Parathyroid adenoma (tissue), 2 donors: ENCODE measurements around the gene PAEP.
"Not testable (repeated sequence)": the region's sequence is repeated elsewhere in the genome, so short reads cannot be mapped to it uniquely, and the experiment has no call there.

Experiments
- H2AFZ ChIP-seq: fragments of 300-600 bp; sonication (generic); one replicate; pipeline ENCODE4 v1.7.0; 2017; ENCODE audit warnings: antibody characterized with exemption, mild to moderate bottlenecking
- H3K27ac ChIP-seq: fragments of 300-600 bp; sonication (generic); one replicate; pipeline ENCODE4 v1.7.0; 2017
- H3K27me3 ChIP-seq: fragments of 300-600 bp; sonication (generic); one replicate; pipeline ENCODE4 v1.7.0; 2017; ENCODE audit warnings: low read length; ENCODE audit not compliant: control insufficient read depth, insufficient read depth
- H3K36me3 ChIP-seq: fragments of 300-600 bp; sonication (generic); one replicate; pipeline ENCODE4 v1.7.0; 2017; ENCODE audit warnings: low read length; ENCODE audit not compliant: control insufficient read depth, insufficient read depth
- H3K4me1 ChIP-seq: fragments of 300-600 bp; sonication (generic); one replicate; pipeline ENCODE4 v1.7.0; 2017; ENCODE audit warnings: control low read depth
- H3K4me2 ChIP-seq: fragments of 300-600 bp; sonication (generic); one replicate; pipeline ENCODE4 v1.7.0; 2017; ENCODE audit warnings: low read length
- H3K4me3 ChIP-seq: fragments of 300-600 bp; sonication (generic); one replicate; pipeline ENCODE4 v1.7.0; 2017; ENCODE audit warnings: low read depth, low read length
- H3K79me2 ChIP-seq: fragments of 300-600 bp; sonication (generic); one replicate; pipeline ENCODE4 v1.7.0; 2017; ENCODE audit warnings: control low read depth
- H3K9ac ChIP-seq: fragments of 300-600 bp; sonication (generic); one replicate; pipeline ENCODE4 v1.7.0; 2017; ENCODE audit warnings: mild to moderate bottlenecking
- H3K9me3 ChIP-seq: fragments of 300-600 bp; sonication (generic); one replicate; pipeline ENCODE4 v1.7.0; 2017; ENCODE audit warnings: low read length; ENCODE audit not compliant: control insufficient read depth
- CTCF ChIP-seq: fragments of 300-600 bp; sonication (generic); IDR thresholded peaks from one replicate; pipeline ENCODE4 v1.7.0; 2017; ENCODE audit warnings: antibody characterized with exemption, mild to moderate bottlenecking
- donor health status: primary hyperparathyroidism.

PAEP gene

DNA sequence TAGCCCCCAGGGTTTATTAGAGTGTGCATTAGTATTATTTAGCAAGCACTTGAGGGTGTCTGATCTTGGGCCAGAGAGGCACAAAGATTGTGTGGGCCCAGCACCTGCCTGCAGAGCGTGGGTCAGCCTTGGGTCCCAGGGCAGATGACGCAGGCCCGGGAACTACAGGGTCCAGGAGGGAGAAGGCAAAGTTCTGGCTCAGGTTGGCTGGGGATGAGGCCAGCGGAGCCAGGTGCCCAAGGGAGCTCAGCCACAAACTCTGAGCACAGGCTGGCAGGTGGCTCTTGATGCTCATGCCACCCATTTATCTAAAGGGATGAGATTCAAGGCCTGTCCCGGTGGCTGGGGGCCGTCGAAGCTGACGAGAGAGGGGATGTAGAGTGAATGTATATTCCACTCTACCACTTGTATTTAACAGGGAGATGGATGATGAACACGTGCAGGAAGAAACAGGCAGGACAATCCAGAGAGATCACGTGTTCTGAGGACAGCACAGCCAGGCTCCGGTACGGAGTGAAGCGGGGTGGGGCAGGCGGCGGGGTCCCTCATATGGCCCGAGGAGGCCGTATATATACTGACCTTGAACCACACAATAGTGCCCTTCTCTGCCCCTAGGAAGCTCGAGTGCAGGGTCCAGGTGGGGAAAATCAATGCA is 16.4 kb upstream of the PAEP start:
- H3K36me3 ChIP-seq = no peaks in the 10 kb centered on the region
- H2AFZ ChIP-seq = no peak overlapping the region
- H3K9ac ChIP-seq = no peak overlapping the region
- no peaks in the 10 kb centered on the region for H3K79me2 ChIP-seq
- no peaks in the 10 kb centered on the region for H3K27me3 ChIP-seq
- H3K9me3 ChIP-seq = no peaks in the 10 kb centered on the region
- no peaks in the 10 kb centered on the region for H3K4me1 ChIP-seq
- TF ChIP-seq CTCF = no peak
- no peak overlapping the region for H3K4me2 ChIP-seq
- no peak overlapping the region for H3K4me3 ChIP-seq
- H3K27ac ChIP-seq = no peak overlapping the region

DNA sequence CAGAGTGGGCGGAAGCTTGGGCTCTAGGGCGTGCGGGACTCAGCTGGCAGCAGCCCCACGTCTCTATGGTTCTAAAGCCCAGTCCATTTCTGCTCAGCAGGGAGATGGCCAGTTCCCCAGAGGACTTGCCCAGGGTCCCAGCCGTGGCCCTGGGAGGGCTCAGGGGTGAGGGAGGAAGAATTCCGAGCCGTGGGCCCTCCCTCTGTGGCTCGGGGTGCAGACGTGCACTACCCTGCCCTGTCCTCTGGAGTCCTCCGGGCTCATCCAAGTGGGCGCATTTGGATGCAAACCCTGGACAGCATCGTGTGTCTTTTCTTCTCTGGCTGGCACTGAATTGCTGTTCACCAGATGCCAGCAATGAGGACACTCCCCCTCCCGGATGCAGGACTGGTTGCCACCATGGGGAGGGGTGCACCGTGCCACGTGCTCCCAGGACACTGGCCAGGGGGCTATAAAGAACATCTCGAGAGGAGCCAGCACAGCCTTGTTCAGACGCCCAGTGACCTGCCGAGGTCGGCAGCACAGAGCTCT is 15.8 kb upstream of the PAEP start, which contains the start of gene OBP2A:
OBP2A (plus strand) TSS at position 481 of the 531 bp plus-strand sequence. CDS start 55 bp downstream, outside the sequence.
- not testable (repeated sequence) for H3K9ac ChIP-seq, H3K4me3 ChIP-seq, H3K9me3 ChIP-seq, H3K4me2 ChIP-seq, H3K36me3 ChIP-seq, H3K27ac ChIP-seq, H3K27me3 ChIP-seq, H3K4me1 ChIP-seq, H3K79me2 ChIP-seq, H2AFZ ChIP-seq

GRCh38 chr9:135546792-135547617 is 14.6 kb upstream of the PAEP start:
- not testable (repeated sequence) for H3K9ac ChIP-seq, H3K27me3 ChIP-seq, H3K4me3 ChIP-seq, H3K36me3 ChIP-seq, H3K4me1 ChIP-seq, H3K4me2 ChIP-seq, H2AFZ ChIP-seq, H3K27ac ChIP-seq, H3K79me2 ChIP-seq, H3K9me3 ChIP-seq

GRCh38 chr9:135547756-135548736 is 13.5 kb upstream of the PAEP start:
- TF ChIP-seq CTCF = no peak
- Histone ChIP-seq H3K4me3 (no peak overlapping the region), H3K27ac (no peak overlapping the region), H3K9ac (no peak overlapping the region), H3K9me3 (no peaks in the 10 kb centered on the region), H3K27me3 (no peaks in the 10 kb centered on the region), H3K4me2 (no peak overlapping the region), H2AFZ (no peak overlapping the region), H3K4me1 (no peaks in the 10 kb centered on the region), H3K79me2 (no peaks in the 10 kb centered on the region), H3K36me3 (no peaks in the 10 kb centered on the region)

- not testable (repeated sequence) for H3K27ac ChIP-seq, H2AFZ ChIP-seq, H3K79me2 ChIP-seq, H3K27me3 ChIP-seq, H3K36me3 ChIP-seq, H3K4me1 ChIP-seq, H3K9ac ChIP-seq, H3K9me3 ChIP-seq, H3K4me2 ChIP-seq, H3K4me3 ChIP-seq
Observed at GRCh38 chr9:135549478-135550343, 11.8 kb upstream of the PAEP start.
